Ammon's horn (tissue), 1 donor: ENCODE results near the gene SLC6A9.
A peak's percentile ranks its signal among the peaks of the same experiment; 100 is the strongest.

Experiments
- DNase-seq: peaks from one replicate; pipeline ENCODE4 v3.0.0-alpha.2; 2016; ENCODE audit warnings: low spot score

SLC6A9 gene

DNA sequence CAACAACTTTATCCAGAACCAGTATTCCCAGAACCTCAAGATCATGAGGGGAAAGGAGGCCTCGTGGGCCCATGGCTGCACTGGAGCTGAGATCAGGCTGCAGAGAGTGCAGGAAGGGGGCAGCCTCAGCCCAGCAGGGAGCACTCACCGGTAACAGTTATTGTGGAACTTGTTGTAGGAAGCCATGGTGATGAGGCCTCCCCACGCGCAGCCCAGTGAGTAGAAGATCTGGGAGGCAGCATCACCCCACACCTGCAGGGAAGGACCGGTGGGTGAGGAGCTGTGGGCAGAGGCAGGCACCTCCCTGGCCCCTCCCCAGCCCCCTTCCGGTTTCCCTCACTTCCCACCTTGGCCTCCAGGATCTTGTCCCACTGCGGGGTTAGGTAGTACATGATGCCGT is 29.1 kb downstream of the SLC6A9 start:
- no peak for DNase-seq

DNA sequence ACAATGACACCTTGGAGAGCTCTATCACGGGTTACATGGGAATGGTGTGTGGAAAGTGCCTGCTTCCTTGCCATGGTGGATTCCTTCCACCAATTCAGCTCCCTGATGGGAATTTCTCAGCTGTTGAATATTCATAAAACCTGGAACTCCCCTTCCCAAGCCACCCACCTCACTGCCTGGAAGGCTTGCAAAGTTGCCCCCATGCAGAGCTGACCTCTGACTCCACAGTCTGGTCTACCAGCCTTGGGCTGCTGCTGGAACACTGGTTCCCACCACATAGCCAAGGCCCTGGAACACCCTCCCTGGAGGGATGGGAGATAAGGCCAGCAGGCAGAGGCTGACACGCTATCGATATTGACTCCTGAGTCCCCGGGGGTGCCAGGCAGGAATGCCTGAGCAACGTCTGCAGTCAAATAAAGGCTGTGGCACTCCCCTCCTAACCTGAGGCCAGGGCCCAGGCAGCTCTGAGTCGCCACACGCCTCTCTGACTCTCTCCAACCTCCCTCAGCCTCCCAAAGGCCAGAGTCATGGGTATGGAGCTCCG is 31.1 kb downstream of the SLC6A9 start:
- no peak for DNase-seq

DNA sequence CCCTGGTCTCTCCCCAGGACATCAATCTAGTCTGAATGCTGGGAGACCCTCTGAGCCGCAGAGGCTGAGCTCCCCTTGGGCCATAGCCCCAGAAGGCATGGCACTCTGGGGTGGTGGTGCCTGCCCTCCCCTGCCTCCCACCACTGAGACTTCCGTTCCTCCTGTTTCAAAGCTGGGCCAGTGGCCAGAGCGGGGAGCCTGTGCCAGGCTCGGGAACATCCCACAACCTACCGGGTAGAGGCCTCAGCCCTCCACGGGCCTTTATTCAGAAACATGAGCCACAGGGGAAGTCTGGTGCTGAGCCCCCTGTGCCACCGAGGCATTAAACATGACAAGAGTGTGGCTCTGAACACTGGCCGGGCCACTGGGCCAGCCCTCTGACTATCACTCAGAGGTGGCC is 31.8 kb downstream of the SLC6A9 start:
- no peak for DNase-seq

DNA sequence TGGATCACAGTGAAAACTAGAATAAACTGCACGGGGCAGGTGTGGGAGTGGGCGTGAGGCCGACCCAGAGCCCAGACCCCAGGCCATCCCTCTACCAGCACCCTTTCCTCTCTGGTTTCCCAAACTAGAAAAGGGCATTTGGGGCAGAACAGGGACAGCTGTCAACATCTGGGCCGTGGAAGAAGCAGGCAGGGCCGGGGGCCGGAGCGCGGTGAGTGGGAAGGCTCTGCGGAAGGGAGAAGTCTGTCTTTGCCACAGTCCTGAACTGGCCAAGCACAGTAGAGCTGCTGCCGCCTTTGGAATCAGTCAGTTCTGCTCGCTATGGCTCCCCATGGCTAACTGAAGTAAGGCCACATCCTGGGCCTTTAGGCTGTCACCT is 33.3 kb downstream of the SLC6A9 start:
- no peak for DNase-seq

DNA sequence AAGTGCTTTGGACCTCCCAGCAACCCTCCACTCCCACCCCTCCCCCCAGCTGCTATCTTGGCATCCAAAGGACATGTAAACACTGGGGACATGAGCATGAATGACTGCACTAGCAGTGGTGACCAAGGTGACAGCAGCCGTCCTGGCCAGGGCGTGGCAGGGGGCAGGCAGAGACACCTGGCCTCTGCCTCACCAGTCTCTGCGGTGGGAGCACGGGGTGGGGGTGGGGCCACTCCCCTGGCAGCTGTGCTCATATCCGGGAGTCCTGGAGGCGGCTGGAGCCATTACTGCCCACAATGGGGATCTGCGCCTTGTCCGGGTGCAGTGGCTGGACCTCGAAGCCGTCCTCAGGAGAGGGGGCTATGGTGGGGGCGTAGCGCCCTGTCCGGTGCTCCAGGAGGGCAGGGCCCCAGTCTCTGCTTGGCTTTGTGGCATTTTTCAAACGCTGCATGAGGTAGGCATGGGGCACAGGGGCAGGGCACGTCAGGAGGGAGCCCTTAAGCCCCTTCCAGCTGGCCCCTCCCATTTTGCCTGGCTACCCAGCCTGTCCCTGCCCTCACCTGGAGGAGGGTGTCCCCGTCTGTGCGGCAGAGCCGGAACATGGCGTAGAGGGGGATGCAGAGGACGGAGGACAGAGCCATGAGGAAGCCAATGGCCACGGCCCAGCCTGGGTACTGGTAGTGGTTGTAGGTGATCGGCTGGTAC is 33.8 kb downstream of the SLC6A9 start:
- no peak for DNase-seq

DNA sequence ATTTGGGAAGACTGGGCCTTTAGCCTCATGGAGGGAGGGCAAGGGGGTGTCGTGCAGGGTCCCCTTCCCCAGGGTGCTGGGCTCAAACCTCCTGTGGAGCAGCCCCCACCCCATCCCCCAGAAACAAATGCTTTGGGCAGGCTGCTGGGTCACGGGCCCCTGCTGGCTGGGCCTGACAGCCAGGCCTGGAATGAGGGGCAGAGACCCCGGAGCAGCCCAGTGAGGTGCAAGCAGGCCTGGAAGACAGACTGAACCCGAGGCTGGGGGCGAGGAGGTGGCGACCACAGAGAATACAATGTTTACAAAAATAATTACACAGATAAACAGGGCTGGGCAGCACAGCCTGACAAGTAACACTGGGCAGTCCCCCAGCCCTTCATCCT is 34.5 kb downstream of the SLC6A9 start:
- DNase-seq, result no peak

DNA sequence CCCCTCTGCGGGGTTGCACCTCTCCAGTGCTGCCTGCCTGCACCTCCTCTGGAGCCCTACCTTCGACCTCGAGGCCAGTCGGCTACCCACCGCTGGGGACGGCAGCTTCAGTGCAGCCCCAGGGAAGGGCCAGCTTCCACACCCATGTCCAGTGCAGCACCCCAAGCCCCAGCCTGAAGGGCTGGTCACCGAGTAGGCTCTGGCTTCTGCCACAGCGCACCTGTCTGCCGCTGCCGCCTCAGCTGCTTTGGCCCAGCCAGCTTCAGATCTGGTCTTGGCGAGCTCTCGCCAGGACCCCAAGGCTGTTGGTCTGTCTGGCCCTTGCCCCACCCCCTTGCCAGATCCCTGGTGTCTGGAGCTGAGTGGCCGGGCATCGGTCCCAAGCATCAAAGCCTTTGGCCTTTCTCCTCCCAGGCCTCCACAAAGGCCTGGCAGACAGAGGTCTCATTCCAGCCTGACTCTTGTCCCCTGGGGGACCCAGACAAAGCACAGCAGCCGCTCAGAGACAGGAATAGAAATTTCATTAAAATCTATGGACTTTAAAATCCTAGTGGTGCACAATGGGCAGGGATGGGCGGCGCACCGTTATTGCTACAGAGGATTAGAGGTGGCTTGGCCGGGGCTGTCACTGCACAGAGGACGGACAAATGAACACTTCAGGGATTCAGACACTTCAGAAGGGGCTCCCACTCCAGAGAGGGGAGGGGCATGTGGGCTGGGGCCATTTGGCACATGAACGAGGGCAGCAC is 35.1 kb downstream of the SLC6A9 start:
- no peak for DNase-seq

DNA sequence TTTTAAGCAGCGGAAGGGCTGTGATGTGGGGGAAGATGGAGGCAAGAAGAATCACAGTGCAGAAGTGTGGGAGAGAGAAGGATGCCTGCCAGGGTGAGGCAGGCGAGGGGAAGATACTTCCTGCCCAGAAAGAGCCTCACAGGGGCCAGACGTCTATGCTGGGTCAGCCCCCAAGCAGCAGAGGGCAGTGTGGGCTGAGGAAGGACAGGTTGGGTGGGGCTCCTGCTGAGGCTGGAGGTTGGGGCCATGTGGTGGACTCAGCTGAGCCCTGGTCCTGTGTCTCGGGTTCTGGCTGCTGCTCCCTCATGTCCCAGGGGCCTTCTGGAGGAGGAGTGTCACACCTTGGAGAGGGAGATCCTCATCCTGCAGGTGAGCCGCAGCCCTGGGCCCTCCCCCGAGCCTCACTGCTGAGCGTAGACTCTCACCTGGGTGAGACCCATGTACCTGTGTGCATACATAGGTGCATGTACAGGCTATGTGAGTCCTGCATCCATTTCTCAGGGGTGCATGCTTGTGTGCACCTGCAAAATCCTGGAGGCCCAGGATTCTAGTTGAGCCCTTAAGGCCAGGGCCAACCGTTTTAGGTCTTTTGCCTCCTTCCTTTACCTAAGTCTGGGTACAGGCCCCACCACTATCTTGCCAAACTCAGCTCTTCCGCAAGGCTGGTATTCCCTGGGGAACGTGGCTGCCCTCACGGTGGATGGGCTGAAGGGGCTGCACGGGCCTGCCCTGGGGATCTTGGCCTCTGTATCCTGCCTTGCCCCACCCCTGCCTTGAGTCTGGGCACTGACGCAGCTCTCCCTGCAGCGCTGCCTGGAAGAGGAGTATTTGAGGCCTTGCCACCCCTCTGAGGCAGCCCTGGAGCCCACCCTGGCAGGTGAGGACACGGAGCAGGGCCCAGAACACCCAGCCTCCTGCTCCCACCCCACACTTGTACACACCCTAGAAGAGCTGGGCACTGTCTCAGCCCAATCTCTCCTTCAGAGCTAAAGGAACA is 36.2 kb downstream of the SLC6A9 start:
- DNase-seq, result no peak

DNA sequence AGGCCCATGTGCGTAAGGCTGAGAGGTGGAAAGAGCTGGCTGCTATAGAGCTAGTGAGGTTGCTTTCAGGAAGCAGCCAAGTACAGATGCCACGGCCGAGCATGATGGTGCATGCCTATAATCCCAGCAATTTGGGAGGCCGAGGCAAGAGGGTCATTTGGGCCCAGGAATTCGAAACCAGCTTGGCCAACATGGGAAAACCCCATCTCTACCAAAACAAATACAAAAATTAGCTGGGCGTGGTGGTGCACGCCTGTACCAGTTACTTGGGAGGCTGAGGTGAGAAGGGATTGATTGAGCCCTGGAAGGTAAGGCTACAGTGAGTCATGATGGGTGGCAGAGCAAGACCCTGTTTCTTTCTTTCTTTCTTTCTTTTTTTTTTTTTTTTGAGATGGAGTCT is 37.2 kb downstream of the SLC6A9 start:
- no peak for DNase-seq

DNA sequence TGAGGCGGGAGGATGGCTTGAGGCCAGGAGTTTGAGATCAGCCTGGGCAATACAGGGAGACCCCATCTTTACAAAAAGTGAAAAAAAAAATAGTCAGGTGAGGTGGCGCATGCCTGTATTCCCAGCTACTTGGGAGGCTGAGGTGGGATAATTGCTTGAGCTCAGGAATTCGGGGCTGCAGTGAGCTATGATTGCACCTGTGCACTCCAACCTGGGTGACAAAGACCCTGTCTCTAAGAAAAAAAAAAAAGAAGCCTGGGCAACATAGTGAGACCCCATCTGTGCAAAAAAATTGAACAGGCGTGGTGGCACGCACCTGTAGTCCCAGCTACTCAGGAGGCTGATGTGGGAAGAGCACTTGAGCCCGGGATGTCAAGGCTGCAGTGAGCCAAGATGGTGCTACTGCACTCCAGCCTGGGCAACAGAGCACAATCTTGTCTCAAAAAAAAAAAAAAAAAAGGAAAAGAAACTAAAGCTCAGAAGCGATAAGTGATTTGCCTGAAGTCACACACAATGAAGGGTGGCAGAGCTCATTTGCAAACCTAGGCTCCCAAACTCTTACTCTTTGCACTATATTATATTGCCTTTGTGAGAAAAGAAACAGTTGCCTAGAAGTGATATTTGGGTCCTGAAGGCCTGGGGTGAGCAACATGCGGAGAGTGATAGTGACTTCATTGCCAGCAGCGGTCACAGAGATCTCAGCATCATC is 37.9 kb downstream of the SLC6A9 start:
- no peak for DNase-seq

DNA sequence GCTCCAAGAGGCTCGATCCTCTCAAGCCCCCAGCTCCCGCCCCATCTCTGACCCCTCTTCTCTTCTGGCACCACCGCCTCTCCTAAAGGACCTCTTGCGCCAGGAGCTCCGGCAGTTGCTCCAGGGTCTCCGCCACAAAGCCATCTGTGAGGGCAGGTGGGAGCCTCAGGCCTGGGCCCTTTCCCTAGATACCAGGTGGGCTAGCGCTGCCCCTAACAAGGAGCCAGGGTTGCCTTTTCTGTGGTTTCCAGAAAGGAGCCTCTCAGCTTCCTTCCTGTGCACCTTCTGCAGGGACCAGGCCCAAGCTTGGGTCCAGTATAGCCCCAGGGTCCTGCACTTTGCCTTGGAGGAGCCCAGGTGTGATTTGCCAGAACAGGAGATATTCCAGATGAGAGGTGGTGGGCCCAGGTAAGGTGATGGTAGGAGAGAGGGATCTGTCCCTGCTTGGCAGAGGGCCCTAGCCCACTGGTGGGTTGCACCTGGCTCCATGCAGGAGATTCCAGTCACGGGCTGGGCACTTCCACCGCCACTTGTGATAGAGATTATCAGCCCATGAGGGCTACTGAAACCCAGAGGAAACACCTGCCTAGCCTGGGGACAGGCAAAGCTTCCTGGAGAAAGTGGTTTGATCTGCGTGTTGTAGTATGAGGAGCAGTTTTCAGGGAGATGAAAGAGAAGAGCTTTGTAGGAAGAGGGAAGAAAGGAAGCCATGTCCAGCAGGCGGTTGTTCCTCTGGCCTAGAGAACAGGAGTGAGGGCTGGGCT is 38.8 kb downstream of the SLC6A9 start:
- DNase-seq, result no peak

DNA sequence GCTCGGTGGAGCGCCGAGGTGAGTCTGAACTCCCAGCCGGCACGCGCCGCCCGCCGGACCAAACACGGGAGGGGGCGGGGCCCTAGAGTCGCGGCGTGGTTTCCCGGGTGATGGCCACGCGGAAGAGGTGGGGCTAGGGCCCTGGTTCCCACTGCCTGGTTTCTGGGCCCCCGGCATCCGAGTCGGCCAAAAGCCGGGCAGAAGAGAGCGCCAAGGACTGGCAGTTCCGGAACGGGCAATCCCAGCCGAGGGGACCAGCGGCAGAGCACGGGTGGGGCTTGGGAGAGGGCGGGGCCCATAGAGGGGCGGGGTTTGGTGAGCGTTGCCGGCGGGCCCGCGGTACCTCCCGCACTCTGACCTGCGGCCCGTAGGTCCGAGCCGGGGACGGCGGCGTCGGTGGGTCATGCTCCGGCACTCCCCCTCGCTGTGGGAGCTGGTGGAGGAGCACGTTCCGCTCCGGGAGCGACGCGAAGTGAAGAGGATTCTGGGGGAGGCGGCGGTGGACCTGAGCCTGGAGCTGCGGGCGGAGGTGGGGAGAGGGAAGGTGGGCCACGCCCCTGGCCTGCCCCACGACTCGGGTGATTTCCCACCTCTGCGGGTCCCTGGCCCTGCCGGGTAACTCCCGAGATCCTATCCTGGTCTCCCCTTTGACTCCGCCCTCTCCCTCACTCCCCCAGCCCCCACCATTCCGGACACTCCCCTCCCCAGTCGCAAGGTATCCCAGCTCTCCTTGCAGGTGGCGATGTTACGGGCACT is 39.6 kb downstream of the SLC6A9 start, which contains the start of gene CCDC24:
Gene CCDC24 (plus strand): TSS at position 124 of the 756 bp plus-strand sequence. CDS start 280 bp downstream, at position 404.
- DNase-seq, result peak; percentile 85

DNA sequence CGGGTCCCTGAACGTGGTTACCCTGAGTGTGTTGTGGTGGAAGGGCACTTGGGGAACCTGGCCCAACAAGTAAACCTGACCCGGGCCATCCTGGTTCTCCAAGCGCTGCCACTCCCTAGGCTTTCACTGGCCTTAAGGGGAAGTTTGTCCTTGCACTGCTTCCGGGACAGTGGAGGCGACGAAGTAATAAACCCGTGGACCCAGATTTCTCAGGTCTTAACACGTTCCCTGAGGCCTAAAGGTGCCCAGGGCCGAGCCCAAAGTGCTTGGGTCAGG is 40.1 kb downstream of the SLC6A9 start:
- no peak for DNase-seq

DNA sequence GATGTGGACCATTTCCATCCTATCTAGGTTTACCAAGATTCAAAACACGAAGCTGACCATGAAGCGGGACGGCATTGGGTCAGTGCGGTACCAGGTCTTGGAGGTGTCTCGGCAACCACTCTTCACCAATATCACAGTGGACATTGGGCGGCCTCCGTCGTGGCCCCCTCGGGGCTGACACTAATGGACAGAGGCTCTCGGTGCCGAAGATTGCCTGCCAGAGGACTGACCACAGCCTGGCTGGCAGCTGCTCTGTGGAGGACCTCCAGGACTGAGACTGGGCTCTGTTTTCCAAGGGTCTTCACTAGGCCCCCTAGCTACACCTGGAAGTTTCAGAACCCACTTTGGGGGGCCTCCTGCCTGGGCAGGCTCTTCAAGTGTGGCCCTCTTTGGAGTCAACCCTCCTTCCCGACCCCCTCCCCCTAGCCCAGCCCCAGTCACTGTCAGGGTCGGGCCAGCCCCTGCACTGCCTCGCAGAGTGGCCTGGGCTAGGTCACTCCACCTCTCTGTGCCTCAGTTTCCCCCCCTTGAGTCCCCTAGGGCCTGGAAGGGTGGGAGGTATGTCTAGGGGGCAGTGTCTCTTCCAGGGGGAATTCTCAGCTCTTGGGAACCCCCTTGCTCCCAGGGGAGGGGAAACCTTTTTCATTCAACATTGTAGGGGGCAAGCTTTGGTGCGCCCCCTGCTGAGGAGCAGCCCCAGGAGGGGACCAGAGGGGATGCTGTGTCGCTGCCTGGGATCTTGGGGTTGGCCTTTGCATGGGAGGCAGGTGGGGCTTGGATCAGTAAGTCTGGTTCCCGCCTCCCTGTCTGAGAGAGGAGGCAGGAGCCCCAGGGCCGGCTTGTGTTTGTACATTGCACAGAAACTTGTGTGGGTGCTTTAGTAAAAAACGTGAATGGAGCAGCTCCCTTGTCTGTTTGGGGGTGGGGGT is 40.7 kb downstream of the SLC6A9 start:
- no peak for DNase-seq

DNA sequence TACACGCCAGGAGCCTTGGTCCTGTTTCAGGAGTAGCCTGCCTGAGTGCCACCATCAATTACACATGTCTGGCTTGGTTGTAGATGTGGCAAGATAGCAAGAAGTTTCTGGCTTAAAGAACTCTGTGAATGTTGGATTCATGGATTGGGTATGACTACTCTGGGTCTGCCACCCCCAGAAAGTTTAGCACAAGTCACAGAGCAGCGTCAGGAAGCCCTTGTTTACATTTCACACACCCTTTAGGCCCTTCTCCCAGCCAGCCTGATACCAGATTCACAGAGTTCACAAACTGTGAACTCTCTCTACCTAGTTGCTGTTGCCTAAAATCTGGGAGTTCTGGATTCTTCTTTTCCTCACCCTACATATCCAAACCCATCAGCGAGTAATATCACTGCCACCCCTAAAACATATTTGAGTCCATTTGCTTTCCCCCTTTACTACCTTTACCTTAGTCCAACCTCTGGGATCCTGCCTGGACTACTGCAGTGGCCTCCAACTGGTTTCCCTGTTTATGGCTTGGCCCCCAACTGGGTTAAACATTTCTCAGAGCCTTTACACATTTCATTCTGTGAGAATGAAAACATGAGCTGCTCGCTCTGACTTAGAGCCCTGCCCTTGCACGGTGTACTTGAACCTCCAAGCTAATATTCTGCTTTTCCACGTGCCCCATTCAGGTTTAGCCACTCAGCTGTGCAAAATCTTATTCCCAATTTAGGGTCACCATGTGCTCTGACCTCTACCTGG is 43.9 kb downstream of the SLC6A9 start:
- DNase-seq, result no peak

DNA sequence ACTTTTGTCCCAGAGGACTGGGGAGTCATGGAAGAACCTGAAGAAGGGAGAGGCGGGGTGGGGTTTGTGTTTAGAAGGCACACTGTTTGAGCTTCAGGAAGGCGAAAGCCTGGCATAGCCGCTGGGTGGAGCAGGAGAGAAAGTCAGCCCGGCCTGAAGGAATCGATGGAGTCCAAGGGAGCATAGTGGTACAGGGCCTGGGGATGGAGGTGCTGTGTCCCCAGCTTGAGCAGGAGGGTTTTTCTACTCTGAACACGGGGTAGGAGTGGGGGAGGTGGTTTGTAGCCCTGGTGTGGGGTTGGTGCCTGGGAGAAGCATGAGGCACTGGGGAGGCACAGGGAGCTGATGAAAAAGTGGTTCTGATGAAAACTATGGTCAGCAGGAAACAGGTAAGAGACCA is 44.5 kb downstream of the SLC6A9 start:
- no peak for DNase-seq

DNA sequence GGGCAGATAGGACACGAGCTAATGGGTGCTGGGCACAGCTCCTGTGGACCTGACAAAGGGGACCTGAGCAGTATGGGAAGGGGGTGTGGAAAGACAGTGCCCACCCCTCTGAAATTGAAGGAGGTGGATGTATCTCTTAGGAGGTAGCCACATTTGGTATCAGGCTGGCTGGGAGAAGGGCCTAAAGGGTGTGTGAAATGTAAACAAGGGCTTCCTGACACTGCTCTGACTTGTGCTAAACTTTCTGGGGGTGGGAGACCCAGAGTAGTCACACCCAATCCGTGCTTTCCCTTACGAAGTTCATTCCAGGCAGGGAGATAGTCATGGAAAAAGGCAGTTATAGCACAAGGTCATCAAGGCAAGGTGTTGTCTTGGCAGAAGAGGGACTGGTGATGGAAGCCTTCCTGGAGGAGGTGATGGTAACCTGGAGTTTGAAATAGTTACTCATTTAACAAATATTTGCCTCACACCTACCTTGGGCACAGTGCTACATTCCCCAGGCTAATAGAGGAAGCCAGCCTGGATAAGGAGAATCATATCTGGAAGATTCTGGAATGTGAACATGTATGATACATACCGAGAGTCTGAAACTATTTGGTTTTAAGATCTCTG is 45.2 kb downstream of the SLC6A9 start:
- no peak for DNase-seq

DNA sequence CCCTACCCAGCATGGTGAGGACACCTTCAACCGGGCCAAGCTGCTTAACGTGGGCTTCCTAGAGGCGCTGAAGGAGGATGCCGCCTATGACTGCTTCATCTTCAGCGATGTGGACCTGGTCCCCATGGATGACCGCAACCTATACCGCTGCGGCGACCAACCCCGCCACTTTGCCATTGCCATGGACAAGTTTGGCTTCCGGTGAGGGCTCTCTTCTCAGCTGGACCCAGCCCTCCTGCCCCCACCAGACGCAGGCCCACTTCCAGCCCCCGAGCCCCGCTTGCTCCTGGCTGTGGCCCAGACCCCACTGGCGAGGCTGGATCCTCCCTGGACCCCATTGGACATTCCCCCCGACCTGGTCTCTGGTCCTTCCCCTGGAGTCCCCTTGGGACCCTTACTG is 46.4 kb downstream of the SLC6A9 start:
- no peak for DNase-seq
